AG20443 (cell line): Measurements from ENCODE around the gene MAGOH.
"Not testable (repeated sequence)": the region's sequence is repeated elsewhere in the genome, so short reads cannot be mapped to it uniquely, and the experiment has no call there.

Source experiments
- DNase-seq: peaks from one replicate; pipeline ENCODE4 v3.0.0; 2012; ENCODE audit warnings: low spot score, mixed read lengths

MAGOH gene

GRCh38 chr1:53220171-53220961 is 18.0 kb downstream of the MAGOH start, which contains the start of gene CZIB:
Gene CZIB, minus strand, starts transcription at chr1:53220634. Its CDS starts 59 bp downstream, at chr1:53220575.
- peak; percentile 98 for DNase-seq

- no peak for DNase-seq
Measured at GRCh38 chr1:53219711-53220110, 18.6 kb downstream of the MAGOH start.

DNA sequence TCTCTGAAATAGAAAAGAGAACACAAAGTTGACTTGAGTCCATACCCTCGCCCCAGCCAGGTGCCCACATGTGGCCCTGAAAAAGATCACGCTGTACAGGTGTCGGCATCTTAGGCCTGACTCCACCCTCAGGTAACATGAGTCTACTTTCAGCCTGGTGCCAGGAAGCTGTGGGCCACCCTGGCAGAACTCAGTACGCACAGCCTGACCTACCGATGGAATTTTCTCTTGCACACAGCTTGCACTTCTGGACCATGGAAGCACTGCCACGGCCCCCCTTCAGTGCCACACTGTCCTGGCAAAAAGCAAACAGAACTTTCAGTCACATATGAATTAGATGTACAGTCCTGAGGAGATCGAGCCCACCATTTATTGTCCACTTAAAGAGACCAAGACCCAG is 20.1 kb downstream of the MAGOH start:
- no peak for DNase-seq

DNA sequence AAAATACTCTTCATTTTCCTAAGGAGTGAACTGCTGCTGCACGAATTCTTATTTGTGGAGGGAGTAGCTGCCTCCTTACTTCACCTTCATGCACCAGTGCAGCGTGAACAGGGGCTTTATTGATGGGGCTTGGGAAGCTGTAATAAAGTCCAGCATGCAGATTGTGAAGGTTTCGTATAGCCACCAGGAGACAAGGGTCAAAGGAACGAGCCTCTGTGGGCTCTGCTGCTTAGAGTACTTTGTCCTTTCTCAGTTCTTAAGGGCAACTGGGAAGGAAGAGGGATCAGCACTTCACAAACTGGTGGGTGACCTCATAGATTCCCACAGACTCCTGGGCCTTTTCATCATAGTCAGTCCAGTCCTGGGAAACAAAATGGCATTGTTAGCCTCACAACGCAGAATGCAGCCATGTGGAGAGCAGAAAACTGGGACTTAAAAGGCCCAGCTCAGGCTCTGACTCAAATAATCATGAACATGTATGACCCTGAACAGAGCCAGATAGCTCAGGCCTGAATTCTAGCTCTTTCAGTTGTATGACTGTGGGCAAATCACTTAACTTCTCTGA is 23.9 kb downstream of the MAGOH start:
- DNase-seq, result no peak

GRCh38 chr1:53210954-53211353 is 27.4 kb downstream of the MAGOH start:
- DNase-seq, result no peak

DNA sequence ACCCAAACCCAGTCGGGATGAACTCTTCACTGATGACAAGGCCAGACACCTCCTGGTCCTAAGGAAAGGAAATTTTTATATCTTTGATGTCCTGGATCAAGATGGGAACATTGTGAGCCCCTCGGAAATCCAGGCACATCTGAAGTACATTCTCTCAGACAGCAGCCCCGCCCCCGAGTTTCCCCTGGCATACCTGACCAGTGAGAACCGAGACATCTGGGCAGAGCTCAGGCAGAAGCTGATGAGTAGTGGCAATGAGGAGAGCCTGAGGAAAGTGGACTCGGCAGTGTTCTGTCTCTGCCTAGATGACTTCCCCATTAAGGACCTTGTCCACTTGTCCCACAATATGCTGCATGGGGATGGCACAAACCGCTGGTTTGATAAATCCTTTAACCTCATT is 28.0 kb downstream of the MAGOH start:
- no peak for DNase-seq

DNA sequence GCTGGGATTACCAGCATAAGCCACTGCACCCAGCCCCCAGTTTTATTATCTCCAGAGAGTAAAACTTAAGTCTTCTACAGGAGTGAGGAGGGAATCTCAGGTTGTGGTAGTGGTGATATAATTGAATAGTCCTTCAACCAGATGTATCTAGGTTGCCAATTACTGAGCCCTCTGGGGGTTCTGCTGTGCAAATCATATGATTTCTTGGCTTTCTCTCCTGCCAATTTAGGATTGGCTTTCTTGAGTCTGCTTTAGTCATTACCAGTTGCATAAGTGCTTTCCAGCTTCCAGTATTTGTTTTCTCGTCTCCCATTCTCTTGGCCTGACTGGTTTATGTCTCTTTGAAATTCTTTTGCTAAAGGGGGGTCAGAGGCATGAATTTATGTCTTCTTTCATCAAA is 30.6 kb downstream of the MAGOH start:
- DNase-seq, result peak; percentile 35

GRCh38 chr1:53206735-53207379 is 31.5 kb downstream of the MAGOH start:
- no peak for DNase-seq

- not testable (repeated sequence) for DNase-seq
Measured at GRCh38 chr1:53206083-53206685, 32.1 kb downstream of the MAGOH start.

DNA sequence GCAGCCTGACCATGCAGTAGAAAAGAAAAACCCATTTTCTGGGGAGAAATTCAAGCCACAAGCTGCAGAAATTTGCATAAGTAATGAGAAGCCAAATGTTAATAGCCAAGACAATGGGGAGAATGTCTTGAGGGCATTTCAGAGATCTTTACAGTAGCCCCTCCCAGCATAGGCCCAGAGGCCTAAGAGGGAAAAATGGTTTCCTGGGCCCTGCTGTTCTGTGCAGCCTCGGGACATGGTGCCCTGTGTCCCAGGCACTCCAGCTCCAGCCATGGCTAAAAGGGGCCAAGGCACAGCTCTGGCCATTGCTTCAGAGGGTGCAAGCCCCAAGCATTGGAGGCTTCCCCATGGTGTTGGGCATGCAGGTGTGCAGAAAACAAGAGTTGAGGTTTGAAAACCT is 32.8 kb downstream of the MAGOH start:
- not testable (repeated sequence) for DNase-seq

DNA sequence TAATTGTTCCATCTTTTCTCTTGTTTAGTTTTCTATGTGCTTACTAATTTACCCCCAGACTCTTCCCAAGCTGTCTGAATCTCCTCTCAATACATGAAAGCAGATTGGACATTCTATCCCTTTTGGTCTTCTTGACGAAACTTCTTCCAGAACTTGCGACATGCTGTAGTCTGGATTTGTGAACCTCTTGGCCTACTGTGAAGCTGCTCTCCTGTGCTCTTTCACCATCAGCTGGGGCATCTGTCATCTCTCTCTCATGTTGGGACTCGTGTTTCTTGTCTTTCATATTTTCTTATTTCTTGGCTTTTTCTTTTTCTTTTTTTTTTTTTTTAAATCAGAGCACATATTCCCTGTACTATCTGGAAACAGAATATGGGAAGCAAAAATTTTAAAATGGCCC is 34.9 kb downstream of the MAGOH start:
- no peak for DNase-seq

DNA sequence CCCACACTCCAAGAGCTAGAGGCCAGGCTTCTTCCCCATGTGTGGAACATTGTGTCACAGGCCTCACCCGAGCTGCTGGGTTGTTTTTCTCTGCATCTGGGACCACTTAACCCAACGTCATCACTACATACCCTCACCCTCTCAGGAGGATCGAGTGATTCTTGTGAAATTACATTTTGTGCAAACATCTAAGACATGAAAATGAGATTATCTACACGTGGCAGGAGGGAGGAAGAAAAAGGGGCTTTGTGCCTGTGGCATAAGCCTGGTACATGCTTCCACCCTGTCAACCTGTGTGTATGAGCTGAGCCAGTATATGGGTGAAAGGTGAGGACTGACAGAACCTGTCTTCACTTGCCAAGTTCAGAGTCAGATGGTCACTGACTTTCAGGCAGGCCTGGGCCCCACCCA is 40.1 kb downstream of the MAGOH start:
- DNase-seq, result peak; percentile 67

- peak; percentile 51 for DNase-seq
Measured at GRCh38 chr1:53197291-53198200, 40.8 kb downstream of the MAGOH start.

DNA sequence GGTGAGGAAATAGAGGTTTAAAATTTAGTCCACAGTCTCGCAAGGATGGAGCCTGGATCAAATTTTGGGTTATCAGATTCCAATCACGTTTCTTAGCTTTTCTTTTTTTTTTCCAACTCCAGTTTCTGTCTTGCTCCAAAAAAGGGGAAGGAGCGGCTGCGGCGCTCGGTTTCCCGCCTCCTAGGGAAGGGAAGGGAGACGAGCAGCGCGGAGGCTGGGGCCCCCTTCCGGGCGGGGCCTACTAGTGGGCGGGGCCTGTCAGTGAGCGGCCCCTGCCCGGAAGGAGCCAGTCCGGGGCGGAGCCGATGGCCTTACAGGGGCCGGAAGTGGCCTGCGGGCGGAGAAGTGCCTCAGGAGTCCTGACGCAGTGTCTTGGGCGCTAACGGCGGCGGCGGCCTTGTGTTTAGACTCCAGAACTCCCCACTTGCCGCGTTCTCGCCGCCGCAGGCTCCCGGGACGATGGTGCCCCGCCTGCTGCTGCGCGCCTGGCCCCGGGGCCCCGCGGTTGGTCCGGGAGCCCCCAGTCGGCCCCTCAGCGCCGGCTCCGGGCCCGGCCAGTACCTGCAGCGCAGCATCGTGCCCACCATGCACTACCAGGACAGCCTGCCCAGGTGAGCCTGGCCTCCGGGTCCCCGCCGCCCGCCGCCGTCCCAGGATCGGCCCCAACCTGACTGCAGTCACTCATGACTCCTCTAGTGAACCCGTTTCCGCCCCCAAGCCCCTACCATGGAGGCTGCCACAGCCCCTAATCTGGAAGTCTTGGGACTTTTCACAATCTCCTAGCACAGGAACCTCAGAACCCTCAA is 41.6 kb downstream of the MAGOH start, which contains the start of gene CPT2:
Gene CPT2 (plus strand): TSS at position 340 of the 806 bp plus-strand sequence. CDS start 120 bp downstream, at position 460.
- DNase-seq, result peak; percentile 99

DNA sequence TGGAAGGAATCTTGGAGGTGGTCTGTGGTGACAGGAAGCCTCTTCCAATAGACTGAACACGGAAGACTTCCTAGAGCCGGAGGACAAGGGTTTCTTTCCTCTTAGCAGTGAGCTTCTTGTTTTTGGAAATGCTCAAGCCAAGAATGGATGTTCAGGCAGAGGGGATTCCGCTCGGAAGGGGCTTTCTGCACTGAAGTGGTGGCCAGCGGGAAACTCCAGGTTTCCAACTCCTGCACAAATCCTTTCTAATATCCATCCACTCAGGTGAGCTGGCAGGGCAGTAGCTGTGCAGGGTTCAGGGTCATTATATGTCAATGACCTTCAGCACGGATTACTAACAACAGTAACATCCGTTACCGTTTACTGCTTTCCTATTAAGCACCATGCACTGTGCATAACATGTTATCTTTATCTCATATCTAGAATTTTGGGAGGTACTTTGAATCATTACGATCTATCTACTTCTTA is 42.3 kb downstream of the MAGOH start:
- DNase-seq, result no peak

- DNase-seq, result no peak
Measured at GRCh38 chr1:53195246-53196016, 42.9 kb downstream of the MAGOH start.

GRCh38 chr1:53190210-53190611 is 48.1 kb downstream of the MAGOH start:
- DNase-seq, result no peak

GRCh38 chr1:53189061-53189460 is 49.3 kb downstream of the MAGOH start:
- DNase-seq, result no peak

GRCh38 chr1:53188099-53188498 is 50.2 kb downstream of the MAGOH start:
- no peak for DNase-seq

DNA sequence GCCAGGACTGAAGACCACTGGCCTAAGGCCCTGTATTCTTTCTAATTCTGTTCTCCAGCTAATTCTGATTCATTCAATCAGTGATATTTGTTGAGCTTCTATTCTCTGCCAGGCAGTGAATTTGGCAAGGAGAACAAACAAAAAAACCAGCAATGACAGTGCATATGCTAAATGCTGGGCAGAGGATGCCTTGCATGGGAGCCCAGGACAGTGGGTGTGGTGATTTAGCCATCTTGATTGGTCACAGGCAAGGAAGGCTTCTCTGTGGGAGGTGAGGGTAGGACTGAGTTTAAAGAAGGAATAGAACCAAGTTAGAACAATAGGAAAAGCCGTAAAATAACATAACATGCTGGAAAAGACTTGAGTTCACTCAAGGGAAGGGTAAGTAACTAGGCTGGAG is 50.9 kb downstream of the MAGOH start:
- DNase-seq, result no peak
